Activated T-helper 9 cell treated with anti-CD3 and anti-CD28 coated beads, Interleukin-2, amount 50 U/mL, for 16 hours (primary cell): Measurements from ENCODE around the gene RUNX1.

Experiments used
- DNase-seq: peaks from one replicate; pipeline ENCODE4 v3.0.0-alpha.2; 2020; ENCODE audit warnings: low read depth

RUNX1 gene

DNA sequence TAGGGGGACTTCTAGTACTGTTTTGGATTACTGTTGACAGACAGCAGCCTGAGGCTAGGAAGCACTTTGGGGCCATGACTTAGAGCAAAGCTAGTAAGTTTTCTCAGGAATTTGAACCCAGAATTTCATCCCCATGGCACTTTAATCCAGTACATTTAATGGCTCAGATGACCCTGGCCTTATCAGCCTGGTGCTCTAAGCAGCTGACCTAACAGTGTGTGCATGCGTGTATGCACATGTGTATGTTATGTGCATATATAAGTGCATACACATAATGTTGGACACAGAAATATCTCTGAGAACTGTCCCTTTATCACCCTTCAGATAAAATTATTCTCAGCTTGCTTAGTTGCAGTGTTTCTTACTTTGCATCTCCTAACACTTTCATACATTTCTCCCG is 265.3 kb downstream of the RUNX1 start:
- DNase-seq = no peak

DNA sequence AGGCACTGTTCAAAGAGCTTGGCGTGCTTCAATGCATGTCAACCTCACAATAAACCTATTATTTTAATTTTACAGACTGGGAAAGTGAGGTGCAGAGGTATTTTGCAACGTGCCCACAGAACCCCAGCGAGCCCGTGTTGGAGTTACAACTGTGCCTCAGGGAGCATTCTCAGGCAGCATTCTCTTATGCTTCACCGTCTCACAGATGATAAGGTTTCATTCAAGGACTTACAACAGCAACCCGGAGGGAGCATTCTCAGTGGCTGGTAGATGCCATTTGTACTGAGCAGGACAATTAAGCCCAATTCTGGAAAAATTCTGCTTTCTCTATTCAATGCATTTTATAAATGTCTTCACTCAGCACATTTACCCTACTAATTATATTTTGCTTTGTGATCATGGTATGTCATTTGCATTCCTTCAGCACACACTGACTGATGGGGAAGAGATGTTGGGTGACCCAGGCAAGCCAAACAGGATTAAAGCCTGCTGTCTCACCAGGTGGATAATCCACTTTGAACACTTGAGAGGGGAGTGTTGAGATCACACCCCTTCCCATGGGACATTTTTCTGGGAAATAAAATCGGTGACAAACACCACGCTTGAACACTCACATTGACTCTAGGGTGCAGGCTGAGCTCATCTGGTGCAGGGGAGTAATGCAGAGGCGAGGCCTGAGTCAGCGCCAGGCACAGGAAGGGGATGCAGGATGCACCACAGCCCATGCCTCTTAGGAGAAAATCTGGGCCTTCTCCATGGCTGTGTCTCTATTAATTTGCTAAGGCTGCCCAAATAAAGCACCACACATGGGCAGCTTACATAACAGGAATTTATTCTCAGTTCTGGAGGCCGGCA is 266.4 kb downstream of the RUNX1 start:
- DNase-seq = no peak

DNA sequence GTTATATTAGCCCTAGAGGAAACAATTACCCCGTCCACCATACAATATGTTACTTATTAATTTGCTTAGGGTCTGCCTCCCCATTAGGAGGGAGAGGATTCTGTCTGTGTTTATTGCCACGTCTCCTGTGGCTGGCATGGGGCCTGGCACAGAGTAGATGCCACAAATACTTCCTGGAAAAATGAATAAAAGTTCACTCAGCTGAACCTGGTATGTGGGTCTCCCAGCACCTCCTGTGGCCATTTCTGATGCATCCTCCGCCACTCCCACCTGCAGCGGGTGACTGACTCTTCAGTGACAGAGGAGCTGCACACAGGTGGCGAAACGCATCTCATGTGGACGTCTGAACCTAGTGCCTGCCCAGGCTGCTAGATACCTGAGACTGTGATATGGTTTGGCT is 267.6 kb downstream of the RUNX1 start:
- no peak for DNase-seq

DNA sequence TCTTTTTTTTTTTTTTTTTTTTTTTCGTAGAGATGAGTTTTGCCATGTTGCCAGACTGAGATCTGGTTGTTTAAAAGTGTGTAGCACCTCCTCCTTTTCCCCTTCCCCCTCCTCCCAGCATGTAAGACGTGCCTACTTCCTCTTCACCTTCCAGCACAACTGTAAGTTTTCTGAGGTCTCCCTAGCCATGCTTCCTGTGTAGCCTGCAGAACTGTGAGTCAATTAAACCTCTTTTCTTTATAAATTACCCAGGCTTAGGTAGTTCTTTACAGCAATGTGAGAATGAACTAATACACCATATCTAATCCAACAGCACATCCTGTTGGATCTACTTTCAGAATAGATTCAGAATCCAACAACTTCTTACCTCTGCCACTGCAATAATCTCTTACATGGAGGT is 269.2 kb downstream of the RUNX1 start:
- DNase-seq = no peak

DNA sequence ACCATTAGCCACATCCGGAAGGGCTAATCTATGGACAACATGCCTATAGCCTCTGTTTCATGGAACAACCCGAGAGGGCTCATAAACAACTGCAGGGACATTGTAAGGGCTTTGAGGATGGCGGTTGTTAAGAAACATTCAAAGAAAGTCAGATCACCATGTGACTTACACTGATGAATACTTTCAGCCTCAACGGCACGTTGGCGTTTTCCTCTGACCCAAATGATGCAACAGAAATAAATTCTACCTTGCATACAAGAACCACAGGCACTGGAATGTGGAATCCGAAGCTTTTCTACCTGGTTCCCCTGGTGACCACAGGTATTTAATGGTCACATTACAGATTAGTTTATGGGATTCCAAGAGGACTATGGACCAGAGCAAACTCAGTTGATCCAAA is 273.3 kb downstream of the RUNX1 start:
- DNase-seq = no peak

DNA sequence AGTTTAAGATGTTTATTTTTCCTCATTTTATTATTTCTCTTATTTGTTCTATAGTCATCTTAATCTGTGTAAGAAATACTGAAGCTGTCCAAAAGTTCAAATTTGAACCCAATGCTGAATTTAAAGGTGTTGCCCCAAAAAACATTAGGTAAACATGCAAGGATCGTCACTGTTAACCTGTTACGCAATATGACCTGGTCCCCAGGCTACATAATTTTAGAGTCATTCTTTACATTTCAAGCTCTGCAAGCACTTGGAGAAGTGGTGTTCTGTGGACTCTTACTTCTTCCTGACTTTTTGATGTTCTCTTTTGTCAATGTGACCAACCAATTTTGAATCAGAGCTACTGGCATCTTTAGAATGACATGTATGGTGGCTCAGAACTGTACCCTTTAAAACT is 274.4 kb downstream of the RUNX1 start:
- no peak for DNase-seq

DNA sequence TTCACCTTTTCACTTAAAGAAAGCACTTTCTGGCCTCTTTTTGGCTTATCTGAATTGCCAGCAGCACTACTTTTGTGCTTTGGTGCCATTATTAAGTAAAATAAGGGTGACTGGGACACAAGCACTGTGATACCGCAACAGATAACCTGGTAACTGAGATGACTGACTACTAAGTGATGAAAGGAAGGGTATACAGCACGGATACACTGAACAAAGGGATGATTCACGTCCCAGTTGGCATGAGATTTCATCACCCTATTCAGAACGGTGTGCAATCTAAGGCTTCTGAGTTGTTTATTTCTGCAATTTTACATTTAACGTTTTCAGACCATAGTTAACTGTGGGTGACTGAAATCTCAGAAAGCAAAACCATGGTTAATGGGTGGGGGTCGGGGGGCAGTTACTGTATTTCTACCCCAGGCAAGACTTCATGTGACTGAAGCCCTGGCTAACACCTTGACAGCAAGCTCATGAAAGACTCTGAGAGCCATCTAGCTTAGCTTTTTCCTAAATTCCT is 277.5 kb downstream of the RUNX1 start:
- no peak for DNase-seq

DNA sequence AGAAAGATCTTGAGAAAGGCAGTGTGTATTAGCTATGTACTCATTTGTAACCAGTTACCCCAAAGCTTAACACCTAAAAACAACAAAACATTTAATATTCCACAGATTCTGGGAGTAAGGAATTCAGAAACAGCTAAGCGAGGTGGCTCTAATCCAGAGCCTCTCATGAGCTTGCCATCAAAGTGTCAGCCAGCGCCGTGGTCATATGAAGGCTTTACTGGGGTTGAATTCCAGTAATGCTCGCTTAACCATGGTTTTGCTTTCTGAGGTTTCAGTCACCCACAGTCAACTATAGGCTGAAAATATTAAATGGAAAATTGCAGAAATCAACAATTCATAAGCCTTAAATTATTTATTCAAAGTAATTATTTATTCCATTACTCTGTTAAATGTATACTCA is 278.5 kb downstream of the RUNX1 start:
- DNase-seq = no peak

DNA sequence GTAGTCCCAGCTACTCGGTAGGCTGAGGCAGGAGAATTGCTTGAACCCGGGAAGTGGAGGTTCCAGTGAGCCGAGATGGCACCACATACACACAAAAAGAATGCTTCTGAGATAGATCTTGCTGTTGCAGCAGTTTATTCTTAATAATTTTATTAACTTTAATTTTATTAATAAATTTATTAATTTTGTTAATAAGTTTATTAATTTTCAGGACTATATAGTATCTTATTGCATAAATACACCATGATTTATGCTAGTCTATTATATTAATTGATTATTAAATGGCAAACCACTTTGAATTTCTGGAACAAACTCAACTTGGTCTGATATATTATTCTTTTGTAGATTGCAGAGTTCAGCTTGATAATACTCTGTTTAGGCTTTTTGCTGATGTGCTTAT is 280.8 kb downstream of the RUNX1 start:
- no peak for DNase-seq

DNA sequence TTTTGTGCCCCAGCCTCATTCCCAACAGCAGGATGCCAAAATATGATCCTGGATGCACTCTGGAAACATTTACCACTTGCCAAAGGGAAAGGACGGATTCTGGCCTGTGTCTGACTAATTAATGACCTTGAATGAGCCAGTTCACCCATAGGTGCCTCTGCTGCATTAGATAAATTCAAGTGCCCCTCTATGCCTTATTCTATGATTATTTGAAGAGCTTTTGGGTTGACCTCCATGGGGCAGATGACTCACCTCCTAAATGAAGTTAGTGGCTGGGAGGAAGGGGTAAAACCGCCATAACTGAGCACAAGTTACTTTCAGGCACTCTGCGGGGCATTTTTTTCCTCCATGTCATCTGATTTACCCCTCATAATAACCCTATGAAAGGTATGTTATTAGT is 282.2 kb downstream of the RUNX1 start:
- DNase-seq = no peak

DNA sequence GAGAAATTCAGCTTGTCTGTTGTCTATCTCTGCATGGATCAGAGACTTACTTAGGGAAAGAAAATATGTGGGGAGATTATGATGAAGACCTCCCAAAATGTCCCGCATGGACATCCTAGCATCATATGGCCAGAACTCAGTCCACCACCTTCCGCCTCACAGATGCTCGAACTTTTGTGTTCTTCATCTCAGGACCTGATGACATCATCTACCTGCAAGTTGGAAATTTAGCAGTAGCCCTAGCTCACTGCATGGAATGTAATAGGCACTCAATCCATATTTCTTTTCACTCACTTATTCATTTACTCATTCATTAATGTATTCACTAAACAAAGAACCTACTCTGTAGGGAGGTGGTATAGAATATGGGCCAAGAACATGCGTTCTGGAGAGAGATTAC is 283.5 kb downstream of the RUNX1 start:
- DNase-seq = no peak

DNA sequence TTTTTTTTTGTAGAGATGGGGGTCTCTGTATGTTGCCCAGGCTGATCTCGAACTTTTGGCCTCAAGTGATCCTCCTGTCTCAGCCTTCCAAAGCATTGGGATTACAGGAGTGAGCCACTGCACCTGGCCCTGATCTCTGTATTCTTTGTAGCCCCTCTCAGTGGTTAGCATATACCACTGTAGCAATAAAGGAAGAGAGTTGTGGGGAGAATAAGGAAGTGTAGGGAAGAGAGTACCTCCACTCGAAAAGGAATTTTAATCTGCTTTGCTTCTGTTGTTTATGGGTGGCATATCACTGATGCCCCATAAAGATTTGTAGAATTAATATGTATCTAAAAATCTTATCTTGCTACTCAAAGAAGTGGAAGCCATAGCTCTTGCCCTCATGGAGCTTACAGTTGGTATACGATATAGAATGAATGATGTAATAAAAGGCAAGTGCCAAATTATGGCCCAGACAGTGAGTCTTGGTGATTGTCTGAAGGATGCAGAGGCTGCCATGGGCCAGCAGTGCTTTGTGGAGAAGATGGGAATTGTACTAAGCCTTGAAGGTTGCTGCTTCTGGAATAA is 284.3 kb downstream of the RUNX1 start:
- no peak for DNase-seq

DNA sequence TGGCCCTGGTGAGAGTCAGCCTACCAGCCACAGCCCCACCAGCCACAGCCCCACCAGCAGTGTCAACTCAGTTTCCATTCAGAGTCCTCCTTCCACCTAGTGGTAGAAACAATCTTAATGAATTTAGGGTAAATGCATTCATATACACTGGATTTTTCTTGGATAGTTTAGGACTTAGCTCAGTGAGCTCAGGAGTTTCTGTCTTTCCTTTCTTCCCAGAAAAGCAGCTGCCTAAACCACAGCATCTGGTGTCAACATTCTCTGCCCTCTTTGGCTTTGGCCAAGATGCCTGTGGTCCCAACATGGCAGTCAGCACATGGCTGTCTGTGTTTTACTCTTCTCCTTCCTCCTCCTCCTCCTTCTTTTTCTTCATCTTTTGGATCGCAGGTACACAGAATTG is 286.3 kb downstream of the RUNX1 start:
- DNase-seq = no peak

DNA sequence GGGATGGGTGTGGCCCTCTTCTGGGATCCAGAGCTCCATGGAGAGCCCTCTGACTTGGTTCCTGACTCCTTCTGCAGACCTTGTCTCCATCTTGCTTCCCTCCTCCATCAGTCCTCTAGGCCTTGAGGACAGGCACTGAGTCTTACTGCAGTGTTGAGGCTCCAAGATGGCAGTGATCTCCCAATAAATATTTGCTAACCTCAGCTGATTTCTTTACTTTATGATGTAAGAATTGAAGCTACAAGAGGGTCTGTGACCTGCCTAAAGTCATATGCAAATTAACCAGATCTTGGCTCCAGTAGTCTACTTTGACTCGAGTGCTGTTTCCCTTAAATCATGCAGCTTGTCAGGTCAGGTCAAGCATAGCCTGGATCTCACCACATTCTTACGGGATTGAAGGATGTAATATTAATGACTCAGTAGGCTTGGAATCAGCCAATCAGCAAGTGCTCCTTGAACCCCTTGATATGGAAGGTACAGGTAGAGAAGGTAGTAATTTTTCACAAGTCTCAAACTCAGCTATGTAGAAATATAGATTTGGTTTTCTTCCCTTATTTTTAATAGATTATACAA is 287.3 kb downstream of the RUNX1 start:
- no peak for DNase-seq

DNA sequence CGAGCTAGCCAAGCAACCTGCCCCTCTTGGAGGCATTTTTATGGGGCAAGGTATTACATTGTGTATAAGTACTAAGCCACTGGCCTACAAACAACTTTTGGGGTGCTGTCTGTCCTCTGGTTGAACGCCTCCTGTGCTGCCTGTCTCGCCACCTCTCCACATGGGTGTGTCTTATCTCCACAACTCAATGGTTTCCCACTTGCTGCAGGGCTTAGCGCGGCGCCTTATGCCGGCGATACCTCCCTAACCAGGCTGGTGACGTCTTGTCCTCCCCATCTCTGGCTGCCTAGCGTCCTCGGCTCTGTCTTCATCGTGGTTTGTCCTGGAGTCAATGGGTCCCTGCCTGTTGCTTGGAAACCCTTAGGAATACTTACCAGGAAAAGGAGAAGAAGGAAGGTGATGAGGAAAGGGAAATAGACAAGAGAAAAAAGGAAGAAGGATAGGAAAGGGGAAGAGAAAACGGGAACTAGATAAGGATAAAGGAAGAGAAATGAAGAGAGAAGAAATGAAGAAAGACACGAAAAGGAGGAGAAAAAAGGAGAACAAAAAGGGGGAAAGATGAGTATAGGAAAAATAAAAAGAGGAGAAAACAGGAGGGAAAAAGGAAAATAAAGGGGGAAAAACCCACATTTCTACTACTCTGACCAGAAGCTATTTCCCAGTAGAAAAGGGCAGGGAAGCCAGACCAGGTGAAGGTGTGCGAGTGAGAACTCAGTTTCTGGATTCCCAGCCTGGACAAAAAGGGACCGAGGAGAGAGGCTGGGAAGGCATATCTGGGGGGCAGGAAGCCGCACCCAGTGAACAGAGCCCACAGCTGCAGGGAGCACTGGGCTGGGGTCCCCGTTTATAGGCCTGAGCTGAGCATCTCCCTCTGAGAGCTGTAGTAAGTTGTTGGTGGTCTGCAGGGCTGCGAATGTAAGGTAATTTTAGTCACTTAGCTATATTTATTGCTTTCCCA is 294.1 kb downstream of the RUNX1 start:
- DNase-seq = no peak

DNA sequence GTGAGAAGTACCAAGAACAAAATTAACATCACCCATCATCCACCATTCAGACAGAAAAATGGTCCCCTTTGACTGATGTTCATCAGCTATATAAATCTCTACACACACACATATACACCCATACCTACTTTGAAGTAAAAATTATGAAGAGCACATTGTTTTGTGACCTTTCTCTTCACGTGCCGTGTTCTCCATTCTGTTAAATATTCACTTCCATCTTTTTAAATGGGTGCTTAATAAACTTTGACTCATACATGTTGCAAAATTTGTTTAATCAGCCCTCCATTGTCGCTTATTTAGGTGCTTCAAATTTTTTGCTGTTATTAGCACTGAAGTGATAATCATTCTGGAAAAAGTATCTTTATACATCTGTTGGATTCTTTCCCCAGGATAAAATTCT is 300.2 kb downstream of the RUNX1 start:
- DNase-seq = no peak

DNA sequence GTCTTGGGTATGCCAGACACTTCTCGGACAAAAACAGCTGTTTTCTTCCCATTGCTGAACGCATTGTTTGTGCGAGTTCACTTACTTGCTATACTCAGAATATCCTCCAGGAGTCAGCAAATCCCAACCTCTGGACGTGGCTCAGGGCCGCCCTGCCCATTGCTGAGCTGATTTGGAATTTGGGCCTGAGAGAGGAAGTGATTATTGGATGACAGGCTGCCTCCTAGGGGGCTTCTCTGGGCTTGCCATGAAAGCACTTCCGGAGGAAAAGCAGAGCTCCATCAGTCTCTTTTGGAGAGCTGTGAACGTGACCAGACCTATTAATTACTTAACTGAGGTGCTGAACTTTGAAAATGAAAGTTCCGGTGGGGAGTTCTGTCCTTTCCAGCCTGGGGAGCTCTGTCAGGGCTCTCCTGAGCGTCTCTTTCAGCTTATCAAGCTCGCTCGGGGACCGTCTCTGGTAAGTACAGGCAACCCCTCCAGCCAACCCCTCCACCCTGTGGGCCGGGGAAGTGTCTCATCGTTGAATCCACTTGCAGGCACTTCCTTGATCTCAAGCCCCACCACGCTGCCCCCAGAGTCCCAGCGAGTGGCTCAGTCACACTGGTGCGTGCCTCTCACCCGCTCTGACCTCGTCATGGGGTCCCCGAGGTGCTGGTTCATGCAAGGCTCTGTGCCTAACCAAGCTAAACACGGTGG is 303.4 kb downstream of the RUNX1 start:
- DNase-seq = no peak

DNA sequence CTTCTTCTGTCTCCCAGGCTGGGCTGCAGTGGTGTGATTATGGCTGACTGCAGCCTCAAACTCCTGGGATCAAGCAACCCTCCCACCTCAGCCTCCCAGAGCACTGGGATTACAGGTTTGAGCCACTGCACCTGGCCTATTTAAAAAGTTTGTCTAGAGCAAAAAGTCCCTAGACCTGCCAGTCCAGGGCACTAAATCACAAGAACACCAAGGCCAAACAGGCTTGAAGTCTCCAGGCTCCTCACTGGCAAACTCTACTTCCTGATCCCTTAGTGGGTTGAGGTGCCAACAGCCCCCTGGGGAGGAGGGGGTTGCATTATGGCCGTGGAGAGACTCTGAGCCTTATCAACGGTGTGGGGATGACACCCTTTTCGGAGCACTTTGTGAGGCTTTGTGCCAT is 304.3 kb downstream of the RUNX1 start:
- DNase-seq = no peak

DNA sequence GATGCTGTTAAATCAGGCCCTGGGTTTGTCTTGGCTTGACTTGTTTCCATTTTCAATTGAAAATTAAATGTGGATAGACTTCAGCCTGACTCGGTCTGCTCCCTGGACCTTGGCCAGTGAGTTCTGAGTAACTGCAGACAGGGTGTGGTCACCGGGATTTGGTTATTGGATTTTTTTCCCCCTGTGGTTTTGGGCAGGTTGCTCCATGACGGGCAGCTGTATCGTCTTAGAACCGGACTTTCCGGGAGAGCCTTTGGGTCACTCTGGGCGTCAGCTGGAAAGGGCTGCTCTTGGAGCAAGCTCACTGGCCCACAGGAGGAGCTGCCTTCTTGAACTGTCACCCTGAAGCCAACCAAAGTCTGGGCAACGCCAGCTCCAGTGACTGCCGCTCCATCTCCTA is 305.3 kb downstream of the RUNX1 start:
- DNase-seq = no peak

DNA sequence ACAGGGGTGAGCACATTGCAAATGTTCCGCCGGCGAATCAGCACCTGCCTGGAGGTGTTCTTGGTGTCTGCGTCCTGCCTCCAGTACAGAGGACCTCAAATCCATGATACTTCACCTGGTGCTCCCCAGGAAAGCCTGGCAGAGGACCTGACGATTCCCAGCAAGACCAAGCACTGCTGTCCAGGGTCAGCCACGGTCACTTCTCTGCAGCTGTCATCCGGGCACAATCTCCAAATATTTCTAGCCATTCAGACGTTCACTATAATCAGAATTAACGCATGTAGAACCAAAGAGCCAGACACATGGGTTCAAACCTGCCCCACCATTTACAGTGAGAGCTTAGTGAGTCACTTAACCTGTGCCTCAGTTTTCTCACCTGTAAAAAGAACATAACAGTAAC is 305.8 kb downstream of the RUNX1 start:
- DNase-seq = no peak

DNA sequence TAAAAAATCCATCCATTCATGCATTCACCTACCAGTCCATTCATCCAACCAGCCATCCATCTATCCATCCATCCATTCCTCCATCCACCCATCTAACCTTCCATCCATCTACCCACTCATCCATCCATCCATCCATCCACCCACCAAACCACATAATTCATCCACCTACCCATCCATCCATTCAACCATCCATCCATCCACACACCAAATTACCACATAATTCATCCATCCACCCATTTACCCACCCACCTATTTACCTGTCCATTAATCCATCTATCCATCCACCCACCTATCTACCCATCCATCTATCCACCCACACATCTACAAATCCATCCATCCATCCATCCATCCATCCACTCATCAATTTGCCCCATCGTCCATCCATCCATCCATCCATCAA is 308.9 kb downstream of the RUNX1 start:
- DNase-seq = no peak
